HG03457 (cell line): ENCODE data around the gene ADD1.

Source experiments
- ATAC-seq: cut with Tn5 transposase; IDR thresholded peaks from one replicate; pipeline ENCODE4 v1.9.1; 2021; ENCODE audit warnings: moderate number of reproducible peaks; ENCODE audit not compliant: unreplicated experiment

Gene ADD1

DNA sequence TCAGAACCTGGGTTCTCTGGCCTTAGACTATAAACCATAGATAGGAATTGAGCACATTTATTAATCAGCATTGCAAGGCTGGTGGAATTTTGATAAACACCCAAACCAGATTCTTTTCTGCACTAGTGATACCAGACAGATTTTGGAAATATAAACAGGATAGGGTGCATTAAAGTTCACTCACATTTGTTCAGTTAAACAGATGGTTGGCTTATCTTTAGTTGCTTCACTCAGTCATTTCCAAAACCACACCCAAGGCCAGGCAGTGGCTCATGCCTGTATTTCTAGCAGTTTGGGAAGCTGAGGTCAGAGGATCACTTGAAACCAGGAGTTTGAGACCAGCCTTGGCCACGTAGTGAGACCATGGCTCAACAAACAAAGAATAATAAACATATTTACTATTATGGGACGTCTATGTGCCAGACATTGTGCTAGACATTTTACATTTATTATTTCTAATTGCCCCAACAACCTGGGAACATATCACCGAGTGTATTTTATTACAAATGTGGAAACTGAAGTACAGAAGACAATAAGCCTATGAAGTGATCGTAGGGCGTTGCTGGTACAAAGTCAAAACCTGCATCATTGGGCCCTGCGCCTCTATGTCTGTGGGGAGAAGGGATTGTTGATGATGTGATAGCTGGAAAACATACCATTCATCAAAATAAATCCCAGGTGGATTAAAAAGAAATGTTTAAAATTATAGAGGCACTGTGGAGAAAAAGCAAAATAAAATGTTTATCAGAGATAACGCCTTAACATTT, 15.0 kb downstream of the ADD1 start:
- ATAC-seq: no peak

DNA sequence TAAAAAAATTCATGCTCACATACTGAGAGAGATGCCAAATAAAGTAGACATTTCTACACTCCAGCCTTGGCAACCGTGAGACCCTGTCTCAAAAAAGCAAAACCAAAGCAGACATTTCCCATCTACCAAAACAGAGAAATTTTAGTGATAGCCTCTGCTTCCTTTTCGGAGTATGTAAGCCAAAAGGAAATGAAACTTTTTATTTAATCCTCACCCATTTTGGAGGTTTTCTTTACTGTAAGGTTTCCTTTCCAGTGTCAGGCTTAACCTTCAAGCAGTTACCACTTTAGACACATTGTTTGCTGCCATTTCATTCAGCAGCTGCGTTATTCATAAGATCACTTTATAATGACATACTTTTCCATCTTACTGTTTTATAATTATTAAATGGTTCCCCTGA, 15.9 kb downstream of the ADD1 start:
- ATAC-seq: no peak

DNA sequence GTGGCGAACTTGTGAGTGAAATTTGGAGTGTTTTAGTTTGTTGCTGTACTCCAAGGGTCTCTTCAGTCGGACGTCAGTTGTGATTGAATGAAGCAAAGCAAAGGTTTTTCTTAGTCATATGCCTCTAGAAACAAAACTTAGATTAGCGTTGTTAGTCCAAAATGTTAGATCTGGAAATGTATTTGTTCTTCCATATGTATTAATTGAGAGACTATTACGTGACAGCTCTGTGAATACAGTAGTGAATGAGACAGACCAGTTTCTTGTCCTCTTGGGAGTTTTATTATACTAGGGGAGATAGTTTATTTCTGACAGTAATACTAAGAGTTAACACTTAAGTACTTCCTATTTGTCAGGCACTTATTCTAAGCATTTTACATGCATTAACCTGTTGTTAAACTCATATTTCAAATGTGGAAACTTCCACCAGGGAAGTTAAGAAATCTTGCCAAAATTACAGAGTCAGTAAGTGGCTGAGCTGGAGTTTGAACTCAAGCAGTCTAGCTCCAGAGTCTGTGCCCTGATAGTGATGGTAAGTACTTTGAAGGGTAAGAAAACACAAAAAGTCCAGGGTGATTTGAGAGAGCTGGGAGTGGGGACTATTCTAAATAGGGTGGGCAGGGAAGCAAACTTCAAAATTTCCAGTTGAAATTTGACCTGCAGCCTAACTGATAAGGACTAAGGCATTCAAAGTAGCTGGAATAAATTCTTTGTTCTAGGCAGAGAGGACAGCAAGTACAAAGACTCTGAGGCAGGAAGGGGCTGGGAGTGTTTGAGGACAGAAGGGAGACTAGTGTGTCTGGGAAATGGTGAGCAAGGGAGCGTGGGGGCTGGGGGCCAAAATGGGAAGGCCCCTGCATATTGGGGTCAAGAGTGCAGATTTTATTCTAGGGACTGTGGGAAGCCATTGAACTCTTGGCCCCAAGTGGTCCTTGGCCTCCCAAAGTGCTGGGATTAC, 17.0 kb downstream of the ADD1 start:
- ATAC-seq: no peak

DNA sequence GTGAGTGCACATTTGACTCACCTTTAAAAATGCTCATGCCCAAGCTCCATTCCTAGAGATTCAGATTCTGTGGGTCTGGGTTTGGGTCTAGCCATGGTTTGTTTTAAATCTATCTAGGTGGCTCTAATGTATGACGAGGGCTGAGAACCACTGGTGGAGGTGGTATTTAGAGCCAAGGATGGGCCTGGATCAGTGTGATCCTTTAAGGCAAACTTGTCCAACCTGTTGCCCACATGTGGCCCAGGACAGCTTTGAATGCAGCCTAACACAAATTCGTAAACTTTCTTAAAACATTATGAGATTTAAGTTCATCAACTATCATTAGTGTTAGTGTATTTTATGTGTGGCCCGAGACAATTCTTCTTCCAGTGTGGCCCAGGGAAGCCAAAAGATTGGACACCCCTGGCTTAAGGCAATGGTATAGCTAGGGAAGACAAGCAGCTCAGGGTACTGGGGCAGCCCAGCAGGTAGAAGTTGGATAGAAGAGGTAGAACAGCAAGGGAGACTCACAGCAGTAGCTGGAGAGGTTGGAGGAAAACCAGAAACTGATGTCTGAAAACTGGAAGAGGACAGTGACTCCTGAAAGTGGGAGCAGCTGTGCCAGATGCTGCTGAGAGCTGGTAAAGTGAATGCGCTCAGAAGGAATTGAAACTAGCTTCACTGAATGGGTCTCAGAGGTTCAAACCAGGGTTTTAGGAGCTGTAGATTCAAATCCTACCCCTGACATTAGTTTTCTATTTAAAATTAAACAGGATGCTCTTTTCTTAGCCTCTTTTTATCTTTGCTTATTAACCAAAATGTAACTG, 18.2 kb downstream of the ADD1 start:
- ATAC-seq: no peak

DNA sequence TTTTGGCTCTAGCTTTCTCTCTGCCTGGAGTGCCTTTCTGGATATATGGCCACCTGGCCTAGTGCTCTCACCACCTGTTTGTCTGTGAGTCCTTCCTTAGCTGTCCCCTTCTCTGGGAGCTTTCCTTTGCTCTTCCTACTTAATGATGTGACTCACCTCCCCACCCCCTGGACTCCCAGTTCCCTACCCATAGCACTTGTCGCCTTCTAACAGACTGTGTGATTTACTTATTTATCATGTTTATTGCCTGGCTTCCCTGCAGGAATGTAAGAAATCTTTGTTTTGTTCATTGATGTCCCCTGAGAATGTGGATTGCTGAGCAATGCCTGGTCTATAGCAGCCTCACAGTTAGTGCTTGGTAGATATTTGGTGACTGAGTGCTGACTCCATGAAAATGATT, 18.9 kb downstream of the ADD1 start:
- no peak for ATAC-seq

DNA sequence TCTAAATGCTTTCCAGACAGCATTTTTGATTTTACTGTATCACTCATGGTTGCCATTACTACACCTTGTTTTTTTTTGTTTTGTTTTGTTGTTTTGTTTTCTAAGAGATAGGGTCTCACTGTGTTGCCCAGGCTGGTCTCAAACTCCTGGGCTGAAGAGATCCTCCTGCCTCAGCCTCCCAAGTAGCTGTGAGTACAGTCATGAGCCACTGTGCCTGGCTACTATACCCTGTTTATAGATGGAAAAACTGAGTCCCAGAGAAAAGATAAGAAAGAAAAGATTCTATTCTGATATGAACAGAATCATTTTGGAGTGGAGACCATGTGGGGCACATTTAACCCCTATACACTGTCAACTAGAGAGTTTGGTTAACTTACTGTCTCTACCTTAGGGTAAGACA, 20.0 kb downstream of the ADD1 start:
- ATAC-seq: no peak

DNA sequence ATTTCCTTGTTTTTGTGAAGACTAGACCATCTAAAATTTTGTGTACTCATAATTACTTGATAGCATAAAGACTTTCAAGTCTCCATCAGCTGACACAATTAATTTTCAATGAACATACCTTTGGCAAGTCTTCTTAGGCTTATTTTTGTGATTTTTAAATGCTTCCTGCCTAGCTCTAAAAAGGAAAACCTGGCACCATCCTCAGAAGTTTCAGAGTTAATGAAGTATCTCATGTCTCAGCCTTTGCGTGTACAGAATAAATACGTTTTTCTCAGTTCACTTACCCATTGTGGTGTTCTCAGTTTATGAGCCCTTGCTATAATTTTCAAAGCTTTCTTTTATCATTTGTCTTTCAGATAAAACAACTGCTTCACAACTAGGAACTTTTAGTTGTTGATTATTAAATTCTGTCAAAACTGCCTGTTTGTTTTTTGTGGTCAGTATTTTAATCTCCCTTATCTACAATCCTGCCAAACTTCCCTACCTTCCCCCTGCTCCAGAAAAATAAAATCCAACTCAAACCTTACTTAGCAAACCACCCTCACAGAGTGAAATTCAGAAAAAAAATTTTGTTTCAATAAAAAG, 21.6 kb downstream of the ADD1 start:
- ATAC-seq: no peak

DNA sequence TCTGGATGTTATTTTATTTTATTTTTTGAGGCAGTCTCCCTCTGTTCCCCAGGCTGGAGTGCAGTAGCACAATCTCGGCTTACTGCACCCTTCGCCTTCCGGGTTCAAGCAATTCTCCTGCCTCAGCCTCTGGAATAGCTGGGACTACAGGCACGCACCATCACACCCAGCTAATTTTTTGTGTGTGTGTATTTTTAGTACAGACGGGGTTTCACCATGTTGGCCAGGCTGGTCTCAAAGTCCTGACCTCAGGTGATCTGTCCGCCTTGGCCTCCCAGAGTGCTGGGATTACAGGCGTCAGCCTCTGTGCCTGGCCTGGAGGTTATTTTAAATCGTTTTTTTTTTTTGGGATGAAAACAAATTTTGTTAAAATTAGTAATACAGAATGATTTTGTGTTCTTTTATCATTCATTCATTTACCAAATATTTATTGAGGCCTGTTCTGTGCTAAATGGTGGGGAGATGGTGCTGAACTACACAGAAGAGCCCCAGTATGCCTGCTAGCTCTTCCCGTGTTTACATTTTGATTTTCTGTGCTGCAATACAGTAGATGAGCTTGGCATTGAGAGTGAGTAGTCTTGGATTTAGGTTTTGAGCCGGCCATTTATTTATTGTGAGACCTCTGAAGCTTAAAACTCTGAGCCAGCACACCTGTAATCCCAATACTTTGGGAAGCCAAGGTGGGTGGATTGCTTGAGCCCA, 22.7 kb downstream of the ADD1 start:
- ATAC-seq: no peak

DNA sequence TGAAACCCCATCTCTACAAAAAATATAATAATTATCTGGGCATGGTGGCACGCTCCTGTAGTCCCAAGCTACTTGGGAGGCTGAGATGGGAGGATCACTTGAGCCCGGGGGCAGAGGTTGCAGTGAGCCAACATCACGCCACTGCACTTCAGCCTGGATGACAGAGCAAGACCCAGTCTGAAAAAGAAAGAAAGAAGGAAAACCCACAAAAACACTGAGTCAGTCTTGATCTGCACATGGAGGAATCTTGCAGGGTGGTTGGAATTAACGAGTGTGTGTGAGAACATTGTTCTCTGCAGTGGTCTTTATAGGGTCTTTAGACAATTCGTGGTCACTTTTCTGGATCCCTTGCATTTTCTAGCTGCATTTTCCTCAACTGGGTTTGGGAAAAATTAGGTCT, 23.2 kb downstream of the ADD1 start:
- ATAC-seq: no peak

DNA sequence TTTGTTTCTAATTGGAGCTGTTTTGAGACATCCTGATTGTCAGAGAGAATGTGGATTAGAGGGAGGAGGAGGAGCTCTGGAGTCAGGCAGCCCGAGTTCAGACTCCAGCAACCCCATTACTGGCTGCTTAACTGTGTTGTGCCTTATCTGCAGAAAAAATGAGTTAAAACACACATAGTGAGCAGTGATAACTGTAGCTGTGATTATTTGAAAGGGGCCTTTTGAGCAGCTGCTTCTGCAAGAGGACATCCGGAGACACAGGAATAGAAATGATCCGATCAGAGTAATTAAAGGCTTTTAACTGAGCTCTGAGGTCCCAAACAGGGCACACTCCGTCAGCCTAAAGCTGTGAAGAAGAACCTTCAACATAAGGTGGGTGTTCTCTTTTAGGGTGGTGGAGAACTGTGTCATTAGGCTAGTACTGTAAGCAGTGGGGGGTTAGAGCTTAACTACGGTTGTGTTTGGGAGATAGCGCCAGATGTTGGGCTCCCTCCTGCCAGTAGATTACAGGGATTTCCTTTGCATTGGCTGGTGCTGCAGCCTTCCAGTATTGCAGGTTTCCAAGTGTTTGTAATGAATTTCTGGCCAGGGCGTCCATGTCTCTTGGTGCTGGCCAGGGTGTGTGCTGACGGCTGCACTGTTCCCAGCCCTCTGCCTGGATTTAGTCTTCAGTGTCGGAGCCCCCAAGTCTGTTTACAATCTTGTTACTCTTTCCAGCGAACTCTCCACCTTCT, 24.3 kb downstream of the ADD1 start:
- no peak for ATAC-seq

DNA sequence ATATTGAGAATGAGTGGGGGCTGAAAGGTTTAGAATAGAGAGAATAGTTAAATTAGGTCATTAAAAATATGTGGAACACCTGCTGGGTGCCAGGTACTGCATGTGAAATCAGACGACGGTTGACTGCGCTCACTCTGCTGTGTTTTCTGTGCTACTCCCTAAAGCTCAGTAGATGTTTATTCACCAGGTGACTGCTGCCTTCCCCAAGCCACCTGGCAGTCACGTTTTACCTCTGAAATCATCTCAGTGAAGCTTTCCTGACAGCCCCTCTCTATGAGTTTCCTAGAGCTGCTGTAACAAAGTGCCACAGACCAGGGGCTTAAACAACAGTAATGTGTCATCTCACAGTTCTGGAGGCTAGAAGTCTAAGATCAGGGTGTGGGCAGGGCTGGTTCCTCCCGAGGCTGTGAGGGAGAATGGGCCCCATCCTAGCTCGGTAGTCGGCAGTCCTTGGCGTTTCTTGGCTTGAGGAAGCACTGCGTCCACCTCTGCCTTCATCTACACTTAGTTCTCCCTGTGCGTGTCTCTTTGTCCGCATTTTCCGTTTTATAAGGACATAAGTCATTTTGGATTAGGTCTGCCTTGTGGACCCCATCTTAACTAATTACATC, 25.3 kb downstream of the ADD1 start:
- no peak for ATAC-seq

DNA sequence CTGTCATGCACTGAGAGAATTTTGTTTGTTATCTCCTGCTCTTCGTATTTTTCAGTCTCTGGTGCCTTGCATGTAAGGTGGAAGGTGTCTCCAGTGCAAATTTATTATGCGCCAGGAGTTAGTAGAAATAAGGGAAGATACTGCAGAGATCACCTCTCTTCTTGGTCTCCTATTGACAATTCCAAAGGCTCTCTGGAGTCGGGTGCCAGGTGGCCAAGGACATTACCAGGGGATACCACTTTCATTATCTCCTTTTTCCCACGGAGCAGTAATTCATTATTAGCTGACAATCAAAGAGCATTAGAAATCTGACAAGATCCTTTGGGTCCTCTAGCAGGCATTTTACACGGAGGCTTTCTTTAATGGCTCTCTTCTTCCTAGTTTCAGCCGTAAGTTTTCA, 26.0 kb downstream of the ADD1 start:
- ATAC-seq: no peak

DNA sequence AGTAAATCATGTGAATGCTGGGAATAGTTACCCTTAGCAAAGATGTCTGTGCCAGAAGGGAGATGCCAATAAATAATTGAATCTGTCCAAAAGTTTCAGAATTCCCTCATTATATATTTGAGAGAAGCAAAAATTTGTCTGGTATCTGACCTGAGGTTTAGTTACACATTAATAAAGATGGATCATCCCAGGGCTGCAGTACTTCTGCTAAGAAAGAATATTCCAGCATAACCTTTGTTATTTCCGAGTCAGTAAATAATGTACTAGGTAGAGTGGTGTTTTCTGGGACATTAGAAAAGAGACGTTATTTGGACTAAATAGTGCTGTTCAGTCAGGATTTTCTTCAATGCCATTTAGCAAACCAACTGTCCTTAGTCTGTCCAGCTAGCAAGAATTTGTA, 26.4 kb downstream of the ADD1 start:
- ATAC-seq: no peak

DNA sequence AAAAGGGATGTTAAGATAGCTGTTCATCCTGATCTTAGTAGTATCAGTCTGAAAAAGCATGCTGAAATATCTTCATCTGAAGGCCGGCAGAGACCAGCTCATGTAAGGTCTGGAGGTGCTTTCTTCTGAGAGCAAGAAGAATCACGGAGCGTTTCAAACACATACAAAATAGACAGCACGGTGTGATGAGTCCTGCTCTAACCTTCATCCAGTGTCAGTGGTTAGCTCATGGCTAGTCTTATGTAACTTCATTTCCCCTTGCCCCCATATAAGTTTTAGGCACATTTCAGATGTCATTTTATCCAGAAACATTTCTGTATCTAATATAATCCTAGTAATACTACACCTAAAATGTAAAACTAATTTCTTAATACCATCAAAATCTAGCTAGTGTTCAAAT, 27.8 kb downstream of the ADD1 start:
- ATAC-seq: no peak

DNA sequence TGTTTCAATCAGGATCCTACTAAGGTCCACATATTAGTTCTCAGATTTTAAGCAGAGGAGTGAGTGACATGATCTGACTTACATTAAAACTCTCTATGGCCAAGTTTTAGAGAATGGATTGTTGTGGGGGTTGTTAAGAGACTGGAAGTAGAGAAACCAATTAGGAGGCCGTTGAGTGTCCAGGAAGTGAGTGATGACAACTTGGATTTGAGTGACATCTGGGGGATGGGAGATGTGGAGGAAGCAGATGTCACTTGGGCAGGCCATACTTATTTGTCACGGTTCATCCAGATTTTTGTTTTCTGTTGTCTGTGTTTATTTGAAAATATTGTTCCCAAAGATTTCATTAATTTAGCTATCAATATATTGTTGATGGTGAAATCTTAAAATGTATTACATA, 28.3 kb downstream of the ADD1 start:
- ATAC-seq: no peak

DNA sequence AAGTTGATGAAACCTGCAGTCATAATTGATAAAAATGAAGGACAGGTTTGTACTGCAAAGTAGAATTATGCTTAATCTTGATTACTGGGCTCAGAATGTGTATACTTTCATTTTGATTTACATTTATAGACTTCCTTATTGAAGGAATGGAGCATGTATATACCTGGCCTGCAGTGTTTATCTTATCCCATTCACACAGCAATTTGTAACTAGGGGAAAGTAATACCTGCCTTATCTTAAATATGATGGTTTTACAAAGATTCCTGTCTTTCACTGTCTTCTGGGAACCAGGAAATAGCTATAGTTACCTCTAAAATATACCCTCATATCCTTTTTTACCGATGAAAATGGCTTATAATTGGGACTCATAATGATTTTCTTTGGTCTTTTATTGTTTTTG, 29.7 kb downstream of the ADD1 start:
- no peak for ATAC-seq

DNA sequence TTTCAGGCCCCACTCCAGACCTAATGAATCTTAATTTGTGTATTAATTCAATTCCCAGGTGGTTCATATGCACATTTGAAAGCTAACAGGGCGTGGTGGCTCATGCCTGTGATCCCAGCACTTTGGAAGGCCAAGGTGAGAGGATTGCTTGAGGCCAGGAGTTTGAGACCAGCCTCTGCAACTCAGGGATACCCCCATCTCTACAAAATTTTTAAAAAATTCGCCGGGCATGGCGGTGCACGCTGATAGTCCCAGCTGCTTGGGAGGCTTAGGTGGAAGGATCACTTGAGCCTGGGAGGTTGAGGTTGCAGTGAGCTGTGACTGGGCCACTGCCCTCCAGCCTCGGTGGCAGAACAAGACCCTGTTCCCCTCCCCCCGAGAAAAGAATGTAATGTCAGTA, 31.2 kb downstream of the ADD1 start:
- no peak for ATAC-seq

DNA sequence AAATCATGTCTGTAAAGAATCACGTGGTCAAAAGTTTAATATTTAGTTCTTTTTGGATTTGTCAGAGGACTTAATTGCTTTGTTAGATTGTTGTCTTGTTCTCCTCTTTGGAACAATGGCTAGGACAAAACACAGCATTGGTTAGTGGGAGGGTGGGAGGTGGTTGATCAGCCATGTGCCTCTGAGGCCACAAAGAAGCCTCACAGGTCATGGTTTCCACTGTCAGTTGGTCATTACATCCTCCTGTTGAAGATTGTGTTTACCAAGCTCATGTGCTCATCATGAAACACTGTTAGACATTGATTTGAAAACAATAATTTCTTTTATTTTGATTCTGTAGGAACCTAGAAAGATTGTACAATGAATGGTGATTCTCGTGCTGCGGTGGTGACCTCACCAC, 31.9 kb downstream of the ADD1 start:
- no peak for ATAC-seq

DNA sequence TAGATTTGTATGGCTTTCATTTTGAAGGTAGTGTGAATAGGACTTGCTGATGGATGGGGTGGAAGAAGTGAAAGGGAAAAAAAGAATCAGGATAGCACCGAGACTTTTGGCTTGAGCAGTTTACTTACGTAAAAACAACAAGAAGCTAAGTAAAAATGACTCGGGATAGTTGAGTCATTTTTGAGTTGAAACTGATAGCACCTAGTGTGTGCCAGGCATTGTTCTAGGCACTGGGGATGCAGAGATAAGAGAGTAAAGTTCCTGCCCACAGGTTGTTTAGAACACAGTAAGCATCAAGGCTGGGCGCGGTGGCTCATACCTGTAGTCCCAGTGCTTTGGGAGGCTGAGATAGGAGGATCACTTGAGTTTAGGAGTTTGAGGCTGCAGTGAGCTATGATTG, 34.7 kb downstream of the ADD1 start:
- ATAC-seq: no peak
